Measurements from ENCODE around the gene PRKD1.
"Not testable (repeated sequence)": the region's sequence is repeated elsewhere in the genome, so short reads cannot be mapped to it uniquely, and the experiment has no call there.

The PRKD1 gene

DNA sequence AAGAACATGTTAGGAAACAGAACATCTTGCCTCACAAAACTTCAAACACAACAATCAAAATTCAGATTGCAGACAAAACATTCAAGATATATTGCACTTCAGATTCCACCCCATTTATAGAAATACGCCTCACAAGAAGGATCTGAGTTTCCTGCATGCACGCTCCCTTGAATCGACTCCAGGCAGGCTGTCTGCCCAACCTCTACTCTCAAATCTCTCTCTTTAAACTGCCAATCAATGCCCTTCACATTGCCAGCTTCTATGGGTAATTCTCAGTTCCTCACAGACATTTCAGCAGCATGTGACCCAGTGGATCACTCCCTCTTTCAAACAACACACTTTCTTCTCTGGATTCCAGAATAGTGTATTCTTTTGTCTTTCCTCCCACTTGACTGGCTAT is 184.1 kb downstream of the PRKD1 start:
- DNase-seq (ENCODE audit: low read depth in 2 of 3, low spot score in 2 of 3), result no peak

DNA sequence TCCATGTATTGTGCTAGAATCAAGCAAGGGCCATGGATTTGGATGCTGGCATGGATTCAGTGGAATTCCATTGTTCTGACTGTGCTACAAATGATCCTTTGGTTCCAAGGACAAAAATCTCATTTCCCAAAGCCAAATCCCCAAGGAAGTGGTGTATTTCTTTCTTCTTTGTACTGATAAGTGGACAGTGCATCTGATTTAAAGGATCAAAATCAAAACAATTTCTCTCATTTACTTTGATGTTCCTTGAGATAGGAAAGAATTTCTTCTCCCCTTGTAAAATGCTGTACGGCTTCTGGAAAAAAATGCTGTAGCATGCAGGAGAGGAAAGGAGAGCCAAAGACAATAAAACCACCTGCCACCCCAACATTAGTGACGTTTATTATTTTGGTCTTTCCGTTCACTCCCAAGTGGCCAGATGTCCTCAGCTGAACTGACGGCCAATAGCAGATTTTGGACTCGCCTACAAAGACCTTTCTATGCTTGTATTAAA is 185.7 kb downstream of the PRKD1 start:
- DNase-seq (ENCODE audit: low read depth in 2 of 3, low spot score in 2 of 3), result no peak

DNA sequence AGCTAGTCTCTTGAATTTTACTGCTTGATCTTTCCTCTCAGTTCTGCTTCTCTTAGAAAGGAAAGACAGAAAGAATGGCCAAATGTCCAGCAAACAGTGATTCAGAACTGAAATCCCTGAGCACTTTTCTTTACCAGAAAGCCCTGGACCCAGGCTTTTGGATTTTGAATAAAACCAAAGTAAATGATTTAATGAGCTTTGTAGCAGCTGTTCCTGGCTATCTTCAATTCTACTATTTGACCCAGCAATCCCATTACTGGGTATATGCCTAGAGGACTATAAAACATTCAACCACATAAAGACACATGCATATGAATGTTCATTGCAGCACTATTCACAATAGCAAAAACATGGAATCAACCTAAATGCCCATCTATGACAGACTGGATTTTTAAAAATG is 187.2 kb downstream of the PRKD1 start:
- no peak for DNase-seq (ENCODE audit: low read depth in 2 of 3, low spot score in 2 of 3)

DNA sequence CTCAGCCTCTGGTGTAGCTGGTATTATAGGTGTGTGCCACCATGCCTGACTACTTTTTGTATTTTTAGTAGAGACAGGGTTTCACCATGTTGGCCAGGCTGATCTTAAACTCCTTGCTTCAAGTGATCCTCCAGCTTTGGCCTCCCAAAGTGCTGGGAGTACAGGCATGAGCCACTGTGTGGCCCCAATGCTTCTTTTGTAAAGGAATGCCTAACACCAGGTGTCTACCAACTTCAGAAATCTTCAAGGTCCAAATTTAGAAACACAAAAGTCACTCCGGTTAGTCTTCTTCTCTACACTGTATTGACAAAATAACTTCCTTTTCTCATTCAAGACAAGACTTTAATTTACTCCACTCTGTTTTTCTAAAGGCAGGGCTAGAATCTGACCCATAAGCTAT is 188.7 kb downstream of the PRKD1 start:
- no peak for DNase-seq (ENCODE audit: low read depth in 2 of 3, low spot score in 2 of 3)

DNA sequence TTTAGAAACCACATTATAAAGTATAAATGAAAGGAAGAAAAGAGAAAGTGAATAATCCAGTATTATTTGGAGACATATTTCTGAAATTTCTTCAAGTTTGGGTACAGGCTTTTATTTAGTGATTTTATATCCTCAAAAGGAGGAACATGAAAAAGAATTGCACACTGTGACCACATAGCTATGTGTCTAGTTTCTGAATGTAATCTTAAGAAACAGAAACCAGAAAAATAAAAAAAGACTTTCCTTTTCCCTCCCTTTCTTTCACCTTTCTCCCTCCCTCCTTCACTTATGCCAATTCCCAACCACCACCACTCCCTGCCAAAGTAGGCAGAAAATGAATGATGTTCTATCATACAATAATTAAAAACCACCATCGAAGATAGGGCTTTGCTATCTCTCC is 189.6 kb downstream of the PRKD1 start:
- no peak for DNase-seq (ENCODE audit: low read depth in 2 of 3, low spot score in 2 of 3)

DNA sequence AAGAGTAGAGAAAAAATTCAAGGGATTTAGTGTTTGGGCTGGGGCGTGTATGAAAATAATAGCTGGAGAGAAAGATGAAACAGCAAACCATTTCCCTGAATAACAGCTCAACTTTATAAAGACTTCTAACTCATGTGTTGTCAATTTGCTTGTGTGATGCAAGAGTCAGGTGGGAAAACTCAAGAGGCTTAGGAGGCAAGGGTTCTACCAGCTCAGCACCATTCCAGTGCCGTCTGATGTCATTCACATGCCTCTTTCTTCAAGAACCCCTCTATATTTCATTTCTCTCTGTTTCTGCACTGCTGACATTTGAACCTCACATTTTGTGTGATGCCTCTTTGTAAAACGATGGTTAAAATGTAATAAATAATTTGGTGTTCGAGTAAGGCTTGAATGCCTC is 192.2 kb downstream of the PRKD1 start:
- no peak for DNase-seq (ENCODE audit: low read depth in 2 of 3, low spot score in 2 of 3)

DNA sequence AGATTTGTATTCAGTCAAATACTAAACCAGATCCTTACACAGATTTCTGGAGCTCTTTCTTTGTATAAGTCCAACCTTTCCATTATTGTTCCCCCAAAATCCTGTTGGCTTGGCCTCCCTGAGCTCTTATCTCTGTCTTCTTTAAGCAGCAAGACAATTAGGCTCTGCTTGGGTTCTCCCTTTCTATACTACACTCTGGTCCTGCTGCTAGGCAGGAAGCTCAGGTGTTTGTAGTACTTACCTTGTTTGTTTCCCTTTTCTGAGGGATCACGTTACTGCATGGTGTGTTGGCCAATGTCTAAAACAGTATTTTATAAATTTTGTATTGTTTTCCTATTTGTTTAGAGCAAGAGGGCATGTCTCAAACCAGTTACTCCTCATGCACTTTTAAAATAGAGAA is 192.9 kb downstream of the PRKD1 start:
- DNase-seq (ENCODE audit: low read depth in 2 of 3, low spot score in 2 of 3), result no peak

DNA sequence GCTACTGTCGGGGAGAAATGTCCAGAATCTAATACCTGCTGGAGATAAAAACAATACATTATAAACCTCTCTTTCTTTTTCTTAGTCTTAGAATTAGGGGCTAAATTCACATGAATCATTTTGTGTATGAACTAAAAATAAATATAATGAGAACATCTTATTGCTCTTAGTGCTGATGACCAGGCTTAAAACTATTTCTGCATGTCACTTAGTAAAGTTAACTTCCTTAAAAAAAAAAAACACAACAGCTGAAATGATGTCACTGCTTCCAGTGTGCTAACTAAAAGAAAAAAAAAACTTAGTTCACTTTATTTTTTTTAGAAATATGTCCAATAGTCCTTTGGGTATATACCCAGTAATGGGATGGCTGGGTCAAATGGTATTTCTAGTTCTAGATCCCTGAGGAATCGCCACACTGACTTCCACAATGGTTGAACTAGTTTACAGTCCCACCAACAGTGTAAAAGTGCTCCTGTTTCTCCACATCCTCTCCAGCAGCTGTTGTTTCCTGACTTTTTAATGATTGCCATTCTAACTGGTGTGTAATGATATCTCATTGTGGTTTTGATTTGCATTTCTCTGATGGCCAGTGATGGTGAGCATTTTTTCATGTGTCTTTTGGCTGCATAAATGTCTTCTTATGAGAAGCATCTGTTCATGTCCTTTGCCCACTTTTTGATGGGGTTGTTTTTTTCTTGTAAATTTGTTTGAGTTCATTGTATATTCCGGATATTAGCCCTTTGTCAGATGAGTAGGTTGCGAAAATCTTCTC is 200.9 kb downstream of the PRKD1 start:
- not testable (repeated sequence) for DNase-seq (ENCODE audit: low read depth in 2 of 3, low spot score in 2 of 3)

DNA sequence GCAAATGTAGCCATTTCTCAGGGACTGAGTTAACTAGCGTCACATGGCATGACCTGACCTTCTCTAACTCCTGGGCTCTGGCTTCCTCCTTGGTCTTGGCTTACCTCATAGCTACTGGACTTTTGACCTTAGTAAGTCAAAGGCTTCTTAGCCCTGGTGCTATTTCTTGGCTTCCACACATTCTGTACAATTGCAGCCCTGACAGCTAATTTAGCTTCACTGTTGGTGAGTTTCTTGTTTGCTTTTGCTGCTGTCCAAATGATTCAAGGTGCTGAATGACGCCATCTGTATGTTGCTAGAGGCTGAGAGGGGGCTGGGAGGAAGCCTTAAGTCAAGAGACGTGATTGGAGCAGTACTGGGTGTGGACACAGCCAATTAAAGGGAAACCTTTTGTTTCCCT is 202.7 kb downstream of the PRKD1 start:
- no peak for DNase-seq (ENCODE audit: low read depth in 2 of 3, low spot score in 2 of 3)

DNA sequence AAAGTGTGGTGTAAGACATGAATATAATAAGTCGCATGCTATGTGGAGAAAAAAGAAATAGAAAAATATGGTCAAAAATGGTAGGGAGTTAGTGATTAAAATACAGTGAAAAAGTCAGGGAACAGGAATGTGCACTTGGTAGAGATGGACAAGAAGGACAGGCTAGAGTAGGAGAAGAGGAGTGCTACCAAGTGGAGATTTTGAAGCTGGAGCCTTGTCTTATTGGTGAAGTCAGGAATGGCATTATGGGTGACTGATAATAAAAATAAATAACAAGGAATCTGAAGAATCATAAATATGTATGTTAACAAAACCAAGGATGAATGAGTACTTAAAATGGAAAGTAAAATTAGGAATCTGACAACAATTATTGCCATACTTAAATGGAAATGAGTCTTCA is 204.8 kb downstream of the PRKD1 start:
- DNase-seq (ENCODE audit: low read depth in 2 of 3, low spot score in 2 of 3), result no peak

DNA sequence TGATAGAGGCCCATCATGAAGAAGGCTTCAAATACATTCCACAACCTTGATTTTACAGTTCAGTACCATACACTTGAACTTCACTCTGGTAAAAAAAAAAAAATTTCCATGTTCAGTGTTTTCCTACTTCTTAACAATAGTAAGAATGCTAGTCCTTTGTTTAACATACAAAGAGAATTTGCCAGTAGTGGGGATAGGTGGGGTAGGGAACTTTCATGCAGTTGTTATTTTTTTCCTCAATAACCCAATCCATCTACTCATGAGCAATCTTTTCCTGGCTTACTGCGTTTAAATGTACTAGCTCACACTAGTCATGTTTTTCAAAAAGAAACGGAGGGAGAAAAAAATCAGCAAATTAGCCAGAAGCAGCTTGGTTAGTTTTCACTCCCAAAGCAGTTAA is 206.1 kb downstream of the PRKD1 start:
- DNase-seq (ENCODE audit: low read depth in 2 of 3, low spot score in 2 of 3), result no peak

DNA sequence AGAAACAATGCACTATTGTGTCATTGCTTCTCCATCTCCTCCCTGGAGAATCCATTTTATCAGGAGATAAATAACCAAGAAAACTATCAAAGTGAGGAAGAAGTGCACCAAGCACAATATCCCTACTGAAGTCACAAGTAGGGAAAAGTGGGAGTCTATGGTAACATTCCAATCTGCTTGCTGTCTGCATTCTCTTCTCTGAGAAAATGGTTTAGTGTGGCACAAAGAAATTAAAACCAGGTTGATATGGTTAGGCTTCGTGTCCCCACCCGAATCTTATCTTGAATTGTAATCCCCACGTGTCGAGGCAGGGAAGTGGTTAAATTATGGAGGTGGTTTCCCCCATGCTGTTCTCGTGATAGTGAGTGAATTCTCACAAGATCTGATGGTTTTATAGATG is 209.7 kb downstream of the PRKD1 start:
- DNase-seq (ENCODE audit: low read depth in 2 of 3, low spot score in 2 of 3), result no peak

DNA sequence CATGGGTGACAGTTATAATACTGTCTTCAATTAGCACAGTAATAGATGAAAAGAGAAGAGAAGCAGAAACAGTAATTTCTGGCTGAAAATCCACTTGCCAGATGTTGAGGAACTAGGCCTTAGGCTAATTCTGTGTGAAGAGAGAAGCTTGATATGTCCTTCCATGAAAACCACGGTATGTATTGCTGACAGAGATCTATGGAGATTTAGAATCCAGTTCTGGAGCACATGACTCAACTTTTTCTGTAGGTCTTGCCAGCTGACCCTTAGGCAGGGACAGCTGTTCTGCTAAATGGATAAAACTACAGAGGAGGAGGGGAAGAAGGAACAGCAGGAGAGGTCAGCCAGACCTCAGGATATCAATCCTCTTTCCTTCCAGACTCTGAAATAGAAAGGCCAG is 211.5 kb downstream of the PRKD1 start:
- no peak for DNase-seq (ENCODE audit: low read depth in 2 of 3, low spot score in 2 of 3)

DNA sequence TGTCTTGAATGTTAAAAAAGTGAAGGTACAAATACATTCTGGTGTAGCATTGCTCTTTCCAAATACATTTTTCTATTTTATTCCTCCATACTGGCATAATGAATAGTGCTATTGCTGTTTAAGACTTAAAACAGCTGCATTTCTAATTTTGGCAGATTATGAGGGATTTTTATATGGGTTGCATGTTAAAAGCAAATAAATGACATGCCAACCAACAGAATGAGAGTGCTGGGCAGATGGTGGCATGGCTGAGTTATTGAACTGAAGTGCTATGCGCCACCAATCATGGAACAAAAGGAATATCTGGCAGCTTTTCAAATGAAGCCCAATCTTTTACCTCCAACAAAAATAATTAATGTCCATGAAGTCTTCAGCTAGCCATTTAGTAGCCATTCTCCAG is 215.0 kb downstream of the PRKD1 start:
- DNase-seq (ENCODE audit: low read depth in 2 of 3, low spot score in 2 of 3), result no peak

DNA sequence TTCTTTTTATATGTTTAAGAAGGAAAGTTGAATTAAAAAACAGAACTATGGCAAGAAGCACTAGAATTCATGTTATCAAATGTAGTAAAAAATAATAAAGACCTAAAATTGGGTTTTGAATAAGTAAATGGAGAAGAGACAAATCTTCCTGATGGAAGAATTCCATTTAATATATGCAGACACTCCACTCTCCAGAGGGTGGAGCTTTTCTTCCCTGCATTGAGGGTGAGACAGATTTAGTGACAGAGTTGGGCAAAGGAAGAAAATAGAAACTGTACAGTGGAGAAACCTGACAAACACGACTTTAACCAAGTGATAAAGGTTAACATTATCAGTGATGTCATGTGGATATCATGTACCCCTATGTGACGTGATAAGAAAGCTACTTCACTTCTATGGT is 217.6 kb downstream of the PRKD1 start:
- no peak for DNase-seq (ENCODE audit: low read depth in 2 of 3, low spot score in 2 of 3)

DNA sequence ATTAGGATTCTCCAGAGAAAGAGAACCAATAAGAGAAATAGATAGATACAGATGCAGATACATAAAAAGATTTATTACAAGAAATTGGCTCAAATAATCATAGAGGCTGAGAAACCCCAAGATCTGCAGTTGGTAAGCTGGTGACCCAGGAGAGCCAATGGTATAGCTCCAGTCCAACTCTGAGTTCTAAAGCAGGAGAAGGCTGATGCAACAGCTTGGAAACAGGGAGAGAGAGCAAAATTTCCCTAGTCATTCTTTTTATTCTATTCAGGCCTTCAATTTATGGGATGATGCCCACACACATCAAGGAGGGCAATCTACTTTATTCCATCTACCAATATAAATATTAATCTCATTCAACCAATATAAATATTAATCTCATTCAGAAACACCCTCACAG is 218.2 kb downstream of the PRKD1 start:
- no peak for DNase-seq (ENCODE audit: low read depth in 2 of 3, low spot score in 2 of 3)

DNA sequence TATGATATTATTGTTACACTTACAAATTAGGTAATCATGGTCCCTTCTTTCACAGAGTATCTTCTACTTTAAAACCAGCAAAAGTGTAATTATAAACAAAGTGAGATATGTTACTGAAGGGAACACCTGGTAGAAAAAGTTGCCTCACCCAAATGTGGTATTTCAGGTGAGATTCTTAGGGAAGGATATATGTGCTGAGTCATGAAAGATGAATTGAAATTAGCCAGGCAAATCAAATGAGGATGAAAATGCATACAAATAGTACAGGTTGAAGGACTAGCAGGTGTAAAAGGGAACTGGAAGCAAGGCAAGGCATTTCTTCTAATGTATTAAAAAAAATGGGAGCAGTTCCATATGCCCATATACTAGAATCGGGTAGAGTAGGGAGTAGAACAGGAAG is 220.9 kb downstream of the PRKD1 start:
- no peak for DNase-seq (ENCODE audit: low read depth in 2 of 3, low spot score in 2 of 3)

DNA sequence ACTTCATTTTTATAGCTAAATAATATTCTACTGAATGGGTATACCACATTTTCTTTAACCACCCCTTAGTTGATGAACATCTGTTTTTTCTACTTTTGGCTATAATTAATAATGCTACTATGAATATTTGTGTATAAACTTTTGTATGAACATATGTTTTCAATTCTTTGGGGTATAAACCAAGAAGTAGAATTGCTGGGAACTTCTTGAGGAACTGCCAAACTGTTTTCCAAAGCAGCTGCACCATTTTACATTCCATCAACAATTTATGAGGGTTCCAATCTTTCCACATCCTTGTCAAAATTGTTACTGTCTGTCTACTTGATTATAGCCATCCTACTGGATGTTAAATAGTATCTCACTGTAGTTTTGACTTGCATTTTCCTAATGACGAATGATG is 221.8 kb downstream of the PRKD1 start:
- DNase-seq (ENCODE audit: low read depth in 2 of 3, low spot score in 2 of 3), result no peak

DNA sequence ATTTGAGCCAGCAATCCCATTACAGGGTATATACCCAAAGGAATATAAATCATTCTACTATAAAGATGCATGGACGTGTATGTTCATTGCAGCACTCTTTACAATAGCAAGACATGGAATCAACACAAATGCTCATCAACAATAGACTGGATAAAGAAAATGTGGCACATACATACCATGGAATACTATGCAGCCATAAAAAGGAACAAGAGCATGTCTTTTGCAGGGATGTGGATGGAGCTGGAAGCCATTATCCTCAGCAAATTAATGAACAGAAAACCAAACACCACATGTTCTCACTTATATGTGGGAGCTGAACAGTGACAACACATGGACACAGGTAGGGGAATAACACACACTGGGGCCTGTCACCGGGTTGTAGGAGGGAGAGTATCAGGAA is 238.1 kb downstream of the PRKD1 start:
- DNase-seq (ENCODE audit: low read depth in 2 of 3, low spot score in 2 of 3), result not testable (repeated sequence)

DNA sequence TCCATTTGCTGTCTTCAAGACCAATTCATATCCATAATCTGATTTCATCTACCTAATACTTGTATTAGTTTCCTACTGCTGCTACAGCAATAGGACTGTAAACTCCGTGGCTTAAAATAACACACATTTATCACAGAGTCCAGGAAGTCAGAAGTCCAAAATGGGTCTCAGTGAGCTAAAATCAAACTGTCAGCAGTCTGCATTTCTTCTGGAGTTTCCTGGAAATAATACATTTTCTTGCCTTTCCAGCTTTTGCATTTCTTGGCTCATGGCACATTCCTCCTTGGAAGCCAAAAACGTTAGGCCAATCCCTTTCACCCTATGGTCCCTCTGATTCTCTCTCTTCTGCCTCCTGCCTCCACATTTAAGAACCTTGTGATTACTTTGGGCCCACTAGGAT is 239.8 kb downstream of the PRKD1 start:
- no peak for DNase-seq (ENCODE audit: low read depth in 2 of 3, low spot score in 2 of 3)

DNA sequence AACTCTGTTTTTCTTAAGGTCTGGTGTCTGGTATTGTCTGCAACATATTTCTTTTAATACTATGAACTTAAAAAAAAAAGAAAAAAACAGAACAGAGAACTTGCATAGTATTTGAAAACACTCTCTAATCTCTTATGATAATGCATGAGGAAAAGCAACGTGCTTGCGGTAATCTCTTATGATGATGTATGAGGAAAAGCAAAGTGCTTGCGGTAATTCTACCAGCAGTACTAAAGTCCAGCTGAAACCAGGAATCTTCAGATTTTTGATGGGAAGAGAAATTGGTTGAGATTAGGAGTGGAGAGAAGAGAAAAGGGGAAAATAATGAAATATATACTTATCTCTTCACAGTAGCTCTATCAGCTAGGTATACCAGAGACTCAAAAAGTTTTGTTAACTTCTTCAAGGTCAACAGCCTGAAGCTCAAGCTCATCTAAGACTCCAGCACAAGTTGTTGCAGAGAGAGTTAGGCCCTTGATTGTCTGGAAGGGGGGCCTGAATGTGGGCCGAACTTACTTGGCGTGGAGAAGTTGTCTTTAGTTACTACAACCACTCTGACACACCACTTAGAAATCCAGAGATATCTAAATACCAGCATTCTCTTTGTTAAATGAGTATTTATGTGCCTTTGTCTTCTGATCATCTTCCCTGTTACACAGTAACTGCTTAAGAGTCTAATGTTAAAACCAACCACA is 240.4 kb downstream of the PRKD1 start:
- no peak for DNase-seq (ENCODE audit: low read depth in 2 of 3, low spot score in 2 of 3)

DNA sequence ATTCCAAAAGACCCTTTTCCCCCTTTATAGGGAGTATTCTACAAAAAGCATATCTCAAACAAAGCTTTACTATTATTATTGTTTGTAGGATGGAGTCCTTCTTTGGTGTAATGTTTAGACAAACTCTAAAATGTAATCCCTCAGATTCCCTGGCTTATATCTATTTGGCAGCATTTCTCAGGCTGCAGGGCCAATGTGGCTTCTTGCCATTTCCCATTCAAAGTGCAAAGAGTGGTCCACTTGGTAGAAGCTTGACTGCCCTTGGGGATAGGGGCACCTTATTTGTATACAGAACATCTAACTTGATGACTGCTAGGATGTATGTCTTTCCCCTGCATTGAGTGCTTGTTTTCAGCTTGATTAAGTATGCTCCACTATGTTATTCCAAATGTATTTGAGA is 242.7 kb downstream of the PRKD1 start:
- DNase-seq (ENCODE audit: low read depth in 2 of 3, low spot score in 2 of 3), result no peak

DNA sequence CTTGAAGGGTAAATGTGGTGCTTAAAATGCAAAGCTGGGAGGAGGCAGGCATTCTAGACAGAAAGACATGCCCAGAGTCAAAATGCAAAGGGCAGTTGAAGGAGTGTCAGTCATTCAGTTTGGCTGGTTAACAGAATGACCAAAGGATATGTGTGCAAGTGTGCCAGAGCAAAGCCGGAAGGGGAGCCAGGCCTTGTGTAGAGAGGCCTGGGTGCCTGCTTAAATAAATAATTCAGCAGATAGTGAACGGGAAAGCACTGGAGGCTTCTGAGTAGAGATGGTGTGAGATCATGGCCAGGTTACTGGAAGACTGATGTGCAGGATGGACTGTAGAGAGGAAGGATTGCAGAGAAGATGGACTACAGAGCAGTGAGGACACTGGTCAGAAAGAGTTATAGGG is 244.9 kb downstream of the PRKD1 start:
- DNase-seq (ENCODE audit: low read depth in 2 of 3, low spot score in 2 of 3), result no peak

Data from activated CD8-positive, alpha-beta memory T cell treated with anti-CD3 and anti-CD28 coated beads for 48 hours (primary cell).